Activated CD4-positive, CD25-positive, alpha-beta regulatory T cell treated with anti-CD3 and anti-CD28 coated beads, Interleukin-2, amount 50 U/mL, for 24 hours (primary cell): Measurements from ENCODE around the gene DIAPH3.
"Not testable (repeated sequence)": the region's sequence is repeated elsewhere in the genome, so short reads cannot be mapped to it uniquely, and the experiment has no call there.

Experiments used
- ATAC-seq, 2 donors: fragments of 150-1000 bp; cut with Tn5 transposase; one replicate each; pipeline ENCODE4 v1.10.0; 2021; ENCODE audit warnings: mild to moderate bottlenecking in 1 of 2, moderate library complexity in 1 of 2

The DIAPH3 gene, protein sequence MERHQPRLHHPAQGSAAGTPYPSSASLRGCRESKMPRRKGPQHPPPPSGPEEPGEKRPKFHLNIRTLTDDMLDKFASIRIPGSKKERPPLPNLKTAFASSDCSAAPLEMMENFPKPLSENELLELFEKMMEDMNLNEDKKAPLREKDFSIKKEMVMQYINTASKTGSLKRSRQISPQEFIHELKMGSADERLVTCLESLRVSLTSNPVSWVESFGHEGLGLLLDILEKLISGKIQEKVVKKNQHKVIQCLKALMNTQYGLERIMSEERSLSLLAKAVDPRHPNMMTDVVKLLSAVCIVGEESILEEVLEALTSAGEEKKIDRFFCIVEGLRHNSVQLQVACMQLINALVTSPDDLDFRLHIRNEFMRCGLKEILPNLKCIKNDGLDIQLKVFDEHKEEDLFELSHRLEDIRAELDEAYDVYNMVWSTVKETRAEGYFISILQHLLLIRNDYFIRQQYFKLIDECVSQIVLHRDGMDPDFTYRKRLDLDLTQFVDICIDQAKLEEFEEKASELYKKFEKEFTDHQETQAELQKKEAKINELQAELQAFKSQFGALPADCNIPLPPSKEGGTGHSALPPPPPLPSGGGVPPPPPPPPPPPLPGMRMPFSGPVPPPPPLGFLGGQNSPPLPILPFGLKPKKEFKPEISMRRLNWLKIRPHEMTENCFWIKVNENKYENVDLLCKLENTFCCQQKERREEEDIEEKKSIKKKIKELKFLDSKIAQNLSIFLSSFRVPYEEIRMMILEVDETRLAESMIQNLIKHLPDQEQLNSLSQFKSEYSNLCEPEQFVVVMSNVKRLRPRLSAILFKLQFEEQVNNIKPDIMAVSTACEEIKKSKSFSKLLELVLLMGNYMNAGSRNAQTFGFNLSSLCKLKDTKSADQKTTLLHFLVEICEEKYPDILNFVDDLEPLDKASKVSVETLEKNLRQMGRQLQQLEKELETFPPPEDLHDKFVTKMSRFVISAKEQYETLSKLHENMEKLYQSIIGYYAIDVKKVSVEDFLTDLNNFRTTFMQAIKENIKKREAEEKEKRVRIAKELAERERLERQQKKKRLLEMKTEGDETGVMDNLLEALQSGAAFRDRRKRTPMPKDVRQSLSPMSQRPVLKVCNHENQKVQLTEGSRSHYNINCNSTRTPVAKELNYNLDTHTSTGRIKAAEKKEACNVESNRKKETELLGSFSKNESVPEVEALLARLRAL

DNA sequence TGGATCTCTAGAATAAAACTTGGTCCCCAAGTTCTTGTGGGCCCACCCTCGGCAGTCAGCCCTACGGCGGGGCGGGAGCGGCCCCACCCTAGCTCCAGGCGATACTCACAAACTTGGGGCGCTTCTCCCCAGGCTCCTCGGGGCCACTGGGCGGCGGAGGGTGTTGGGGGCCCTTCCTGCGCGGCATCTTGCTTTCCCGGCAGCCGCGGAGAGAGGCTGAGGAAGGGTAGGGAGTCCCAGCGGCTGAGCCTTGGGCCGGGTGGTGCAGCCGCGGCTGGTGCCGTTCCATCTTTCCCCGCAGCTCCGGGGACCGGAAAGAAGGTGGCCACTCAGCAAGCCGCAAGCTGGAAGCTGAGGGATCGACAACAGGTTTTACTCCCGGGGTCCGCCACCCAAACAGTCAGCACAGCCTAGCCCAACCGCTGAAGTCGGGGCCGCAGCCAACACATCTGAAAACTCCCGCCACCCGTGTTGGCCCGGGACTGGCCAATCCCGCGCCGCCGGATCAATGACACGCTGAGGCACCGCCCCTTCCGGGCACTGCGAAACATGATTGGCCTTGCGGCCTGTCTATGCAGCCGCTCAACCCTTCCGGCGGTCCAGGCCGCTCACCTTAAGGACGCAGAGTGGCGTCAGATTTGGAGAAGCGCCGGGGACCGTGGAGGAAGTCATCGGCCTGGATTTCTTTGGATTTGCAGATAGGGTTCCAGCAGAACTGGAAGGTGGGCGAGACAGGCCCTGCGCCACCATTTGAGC, at the start of gene DIAPH3:
Gene DIAPH3, minus strand, starts transcription at position 451 of the 756 bp plus-strand sequence. Its CDS starts 162 bp downstream, at position 289.
- ATAC-seq, result peak; percentile 100

DNA sequence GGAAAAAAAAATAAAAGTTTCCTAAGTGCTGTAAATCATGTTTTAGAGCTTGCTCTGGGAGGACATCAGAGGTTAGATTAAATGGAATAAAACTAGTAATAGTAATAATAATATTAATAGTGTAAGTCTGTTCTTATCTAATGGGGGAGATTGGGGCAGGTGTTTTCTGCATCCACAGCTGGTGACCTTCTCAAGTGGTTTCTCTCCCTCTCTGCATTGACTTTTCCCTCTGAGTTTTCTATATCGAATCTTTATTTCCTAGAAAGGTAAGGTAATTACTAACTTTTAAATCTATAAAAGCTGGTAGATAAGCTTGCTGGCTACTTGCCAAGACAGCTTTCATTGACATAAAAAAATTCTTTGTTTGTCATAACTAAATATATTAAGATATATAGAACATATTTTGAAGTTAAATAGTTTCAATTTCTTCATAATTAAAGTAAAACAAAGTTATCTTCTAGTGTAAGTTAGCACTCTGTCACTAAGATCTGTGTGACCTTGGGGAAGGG, 49.6 kb upstream of the DIAPH3 start:
- ATAC-seq, result no peak

DNA sequence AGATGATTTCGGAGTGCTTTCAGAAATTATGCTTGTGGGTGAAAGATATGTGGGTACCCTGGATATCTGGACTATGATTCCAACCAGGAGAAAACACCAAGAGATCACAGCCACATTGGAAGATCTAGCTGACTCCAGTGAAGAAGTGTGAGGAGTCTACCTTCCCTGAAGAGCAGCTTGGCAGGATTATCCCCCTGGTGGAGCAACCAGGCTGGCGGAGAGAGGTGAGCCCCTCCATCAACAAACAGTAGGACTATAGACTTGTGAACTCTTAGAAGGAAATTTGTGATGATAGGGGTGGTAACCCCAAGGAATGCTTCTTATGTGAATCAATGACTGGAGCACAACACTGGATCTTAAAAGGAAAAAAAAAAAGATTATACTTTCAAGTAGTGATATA, 47.8 kb upstream of the DIAPH3 start:
- ATAC-seq, result no peak

DNA sequence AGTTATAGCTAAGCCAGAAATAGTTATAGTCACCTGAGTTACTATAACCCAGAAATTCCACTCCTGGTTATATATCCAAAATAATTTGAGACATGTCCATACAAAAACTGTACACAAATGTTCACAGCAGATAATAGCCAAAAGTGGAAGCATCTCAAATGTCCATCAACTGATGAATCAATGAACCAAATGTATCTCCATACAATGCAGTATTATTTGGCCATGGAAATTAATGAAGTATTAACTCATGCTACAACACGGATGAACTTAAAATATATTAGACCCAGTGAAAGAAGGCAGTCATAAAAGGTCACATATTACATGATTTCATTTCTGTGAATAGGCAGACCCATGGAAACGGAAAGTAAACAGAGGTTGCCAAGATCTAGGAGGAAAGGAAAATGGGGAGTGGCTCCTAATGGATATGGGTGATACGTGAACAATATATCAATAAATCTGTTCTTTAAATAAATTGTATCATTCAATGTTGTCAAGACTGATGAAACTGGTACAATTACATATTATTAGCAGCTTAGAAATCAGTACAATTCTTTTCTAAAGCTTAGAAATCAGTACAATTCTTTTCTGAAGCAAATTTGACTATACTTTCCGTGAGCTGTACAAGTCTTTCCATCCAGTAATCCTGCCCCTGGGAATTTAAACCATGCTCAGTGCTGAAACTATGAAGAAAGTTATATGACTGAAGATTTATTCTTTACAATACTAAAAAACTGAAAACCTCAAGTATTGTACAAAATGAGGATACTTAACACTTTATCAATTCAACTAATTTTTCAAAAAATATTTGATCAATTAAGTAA, 47.0 kb upstream of the DIAPH3 start:
- ATAC-seq, result no peak

DNA sequence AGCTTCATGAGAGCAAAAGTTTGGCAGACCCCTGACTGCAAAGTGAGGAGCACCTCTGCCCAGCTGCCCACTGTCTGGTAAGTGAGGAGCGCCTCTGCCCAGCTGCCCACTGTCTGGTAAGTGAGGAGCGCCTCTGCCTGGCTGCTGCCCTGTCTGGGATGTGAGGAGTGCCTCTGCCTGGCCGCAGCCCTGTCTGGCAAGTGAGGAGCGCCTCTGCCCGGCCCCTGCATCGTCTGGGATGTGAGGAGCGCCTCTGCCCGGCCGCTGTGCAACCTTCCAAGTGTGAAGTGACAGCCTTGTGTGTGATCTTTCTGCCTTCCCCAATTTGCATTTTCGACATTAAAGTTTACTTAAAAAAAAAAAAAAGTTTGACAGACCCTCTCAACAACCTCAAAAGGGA, 41.8 kb upstream of the DIAPH3 start:
- ATAC-seq, result not testable (repeated sequence)

DNA sequence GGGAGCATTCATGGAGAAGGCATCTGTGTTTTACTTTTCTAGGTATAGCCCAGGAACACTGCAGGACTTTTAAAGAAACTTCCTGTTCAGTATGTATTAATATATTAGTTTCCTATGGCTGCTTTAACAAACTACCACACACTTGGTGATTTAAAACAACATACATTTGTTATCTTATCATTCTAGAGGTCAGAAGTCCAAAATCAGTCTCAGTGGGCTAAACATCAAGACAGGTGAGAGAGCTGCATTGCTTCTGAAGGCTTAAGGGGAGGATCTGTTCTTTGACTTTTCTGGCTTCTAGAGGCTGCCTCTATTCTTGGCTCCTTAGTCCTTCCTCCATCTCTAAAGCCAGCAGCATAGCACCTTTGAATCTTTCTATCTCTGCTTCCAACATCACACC, 37.6 kb upstream of the DIAPH3 start:
- ATAC-seq, result no peak

DNA sequence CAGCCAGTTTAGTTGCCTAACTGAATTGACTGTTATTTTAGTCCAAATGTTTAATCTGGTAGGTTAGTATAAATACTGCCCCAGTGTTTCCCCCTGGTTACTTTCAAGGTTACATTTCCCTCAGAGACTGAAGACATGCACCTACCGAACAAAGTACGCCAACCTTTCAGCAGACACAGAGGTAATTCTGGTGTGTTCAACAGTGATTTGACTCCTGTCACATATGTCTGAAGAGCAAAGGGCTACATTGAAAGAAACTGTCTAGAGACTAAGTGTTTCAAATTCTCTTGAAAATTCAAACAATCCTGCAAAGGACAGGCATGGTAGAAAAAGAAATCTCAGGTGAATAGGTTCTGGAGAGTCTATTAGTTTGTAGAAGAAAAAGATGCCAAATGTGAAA, 32.2 kb upstream of the DIAPH3 start:
- ATAC-seq, result not testable (repeated sequence)

DNA sequence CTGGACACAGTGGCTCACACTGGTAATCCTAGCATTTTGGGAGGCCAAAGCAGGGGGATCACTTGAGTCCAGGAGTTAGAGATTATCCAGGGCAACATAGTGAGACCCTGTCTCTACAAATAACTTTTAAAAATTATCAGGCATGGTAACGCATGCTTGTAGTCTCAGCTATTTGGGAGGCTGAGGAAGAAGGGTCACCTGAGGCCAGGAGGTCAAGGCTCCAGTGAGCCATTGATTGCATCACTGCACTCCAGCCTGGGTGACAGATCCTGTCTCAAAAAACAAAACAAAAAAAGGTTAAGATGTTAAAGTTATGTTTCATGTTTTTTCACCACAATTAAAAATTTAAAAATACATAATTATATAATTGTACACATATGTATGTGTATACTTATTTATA, 19.2 kb upstream of the DIAPH3 start:
- no peak for ATAC-seq

DNA sequence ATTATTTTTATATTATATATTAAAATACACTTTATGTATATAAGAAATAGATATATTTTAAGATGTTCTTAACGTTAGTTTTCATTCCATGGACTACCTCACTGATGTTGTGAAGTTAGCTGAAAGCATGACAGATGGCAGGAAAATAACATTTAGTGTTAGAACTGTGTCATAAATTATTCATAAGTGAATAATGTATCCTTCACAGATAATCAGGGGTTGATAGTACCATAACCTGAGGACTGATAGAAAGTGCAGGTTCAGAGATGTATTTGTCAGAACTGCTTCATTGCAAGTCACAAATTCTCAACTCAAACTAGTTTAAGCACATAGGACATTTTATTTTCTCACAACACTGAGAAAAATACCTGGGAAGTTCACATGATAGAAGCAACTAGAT, 14.6 kb upstream of the DIAPH3 start:
- no peak for ATAC-seq

DNA sequence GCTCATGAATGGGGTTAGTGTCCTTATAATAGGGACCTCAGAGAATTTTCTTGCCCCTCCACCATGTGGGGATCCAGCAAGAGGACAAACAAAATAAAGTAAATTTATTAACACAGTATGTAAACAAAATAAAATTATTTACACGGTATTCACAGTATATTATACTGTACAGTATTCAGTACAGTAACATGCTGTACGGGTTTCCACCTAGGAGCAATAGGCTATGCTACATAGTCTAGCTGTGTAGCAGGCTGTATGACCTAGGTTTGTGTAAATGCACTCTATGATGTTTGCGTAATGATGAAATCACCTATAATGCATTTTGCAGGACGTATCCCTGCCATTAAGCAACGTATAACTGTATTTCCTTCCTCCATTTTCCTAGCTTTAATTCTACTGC, 11.8 kb upstream of the DIAPH3 start:
- no peak for ATAC-seq

DNA sequence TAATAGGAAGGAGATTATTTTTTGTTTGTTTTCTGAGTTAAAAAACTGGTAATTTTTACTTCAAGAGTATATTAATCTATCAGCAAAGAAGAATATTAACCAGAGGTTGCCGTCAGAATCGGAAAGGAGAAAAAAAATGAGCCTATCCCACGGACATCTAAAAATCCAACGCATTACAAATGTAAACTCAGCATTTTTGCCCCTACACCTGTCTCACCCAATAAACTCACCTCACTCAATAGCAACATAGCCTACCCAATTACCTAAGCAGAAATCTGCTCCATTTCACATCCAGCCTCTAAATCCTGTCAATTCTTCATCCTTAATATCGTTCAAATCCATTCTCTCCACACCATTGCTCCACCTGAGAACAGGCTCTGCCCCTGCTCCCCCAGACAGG, 10.4 kb upstream of the DIAPH3 start:
- ATAC-seq, result no peak

DNA sequence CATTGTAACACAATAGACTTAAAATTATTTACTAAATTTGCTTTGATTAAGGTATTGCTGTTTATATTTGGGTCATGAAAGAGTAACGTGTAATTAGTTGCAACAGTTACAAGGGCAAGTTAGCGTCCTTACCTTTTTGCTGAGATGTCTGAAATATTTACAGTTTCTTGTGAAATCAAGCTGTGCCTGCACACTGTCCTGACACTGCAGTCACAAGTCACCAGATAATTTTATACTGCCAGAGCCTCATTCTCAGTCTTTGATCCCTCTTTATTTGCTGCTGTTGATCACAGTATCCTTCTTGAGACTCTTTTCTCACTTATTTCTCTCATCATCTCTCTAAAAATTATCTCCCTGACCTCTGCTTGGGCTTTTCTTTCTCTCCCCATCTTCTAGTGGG, 8.4 kb upstream of the DIAPH3 start:
- ATAC-seq, result no peak

DNA sequence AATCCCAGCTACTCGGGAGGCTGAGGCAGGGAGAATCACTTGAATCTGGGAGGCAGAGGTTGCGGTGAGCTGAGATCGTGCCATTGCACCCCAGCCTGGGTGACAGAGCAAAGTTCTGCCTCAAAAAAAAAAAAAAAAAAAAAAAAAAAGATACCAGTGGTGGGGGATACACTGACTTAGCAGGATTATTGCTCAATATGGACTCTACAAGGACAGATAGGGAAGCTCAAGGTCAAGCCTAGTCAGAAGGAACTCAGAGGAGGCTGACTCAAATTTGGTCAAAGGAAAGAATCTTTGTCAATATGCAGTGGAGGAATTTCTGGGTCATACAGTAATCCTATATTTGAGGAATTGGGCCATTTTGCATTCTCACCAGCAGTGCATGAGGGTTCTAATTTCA, 6.7 kb upstream of the DIAPH3 start:
- ATAC-seq, result no peak

DNA sequence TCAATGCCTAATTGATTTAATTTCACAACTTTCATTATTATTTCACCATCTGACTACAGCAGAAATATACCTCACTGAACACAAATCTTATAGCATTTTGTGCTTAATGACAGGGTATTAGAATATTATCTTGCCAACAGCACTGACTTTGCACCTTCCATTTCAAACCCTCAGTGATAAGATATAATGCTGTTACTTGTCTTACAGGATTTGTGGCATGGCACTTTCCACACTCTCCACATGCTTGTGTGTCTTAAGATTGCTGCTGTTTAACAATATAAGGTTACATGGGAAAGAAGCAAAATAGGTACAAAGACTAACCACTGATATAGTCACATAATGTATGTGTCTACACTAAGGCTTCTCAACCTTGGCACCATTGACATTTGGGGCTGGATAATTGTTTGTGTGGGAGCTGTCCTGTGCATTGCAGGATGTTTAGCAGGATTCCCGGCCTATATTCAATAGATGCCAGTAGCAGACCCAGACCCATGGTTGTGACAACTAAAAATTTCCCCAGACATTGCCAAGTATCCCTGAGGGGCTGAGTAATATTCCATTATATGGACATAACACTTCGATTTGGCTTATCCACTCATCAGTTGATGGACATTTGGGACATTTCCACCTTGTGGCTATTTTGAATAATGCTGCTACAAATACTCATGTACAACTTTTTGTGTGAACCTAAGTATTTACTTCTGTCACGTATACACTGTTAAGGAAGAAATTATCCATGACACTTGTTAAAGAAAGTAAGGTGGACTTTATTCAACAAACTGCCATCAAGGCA, 5.7 kb upstream of the DIAPH3 start:
- ATAC-seq, result no peak

DNA sequence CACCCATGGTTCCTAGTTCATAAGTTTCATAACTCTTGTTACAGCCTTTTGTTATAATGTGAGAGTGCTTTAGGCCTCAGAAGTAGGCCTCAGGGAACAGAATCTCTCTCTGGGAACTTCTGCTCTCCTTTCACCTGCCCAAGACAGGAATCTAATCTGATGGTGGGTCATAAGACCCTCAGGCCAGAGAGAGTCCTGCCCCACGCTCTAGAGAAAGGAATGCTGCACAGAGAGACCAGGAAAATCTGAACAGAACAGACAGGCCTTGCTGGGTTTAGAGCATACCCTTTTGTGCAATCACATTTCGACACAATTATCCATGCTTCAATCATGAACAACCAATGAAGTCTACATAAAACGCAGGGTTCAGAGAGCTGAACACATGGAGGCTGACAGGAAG, 3.4 kb upstream of the DIAPH3 start:
- ATAC-seq, result no peak

DNA sequence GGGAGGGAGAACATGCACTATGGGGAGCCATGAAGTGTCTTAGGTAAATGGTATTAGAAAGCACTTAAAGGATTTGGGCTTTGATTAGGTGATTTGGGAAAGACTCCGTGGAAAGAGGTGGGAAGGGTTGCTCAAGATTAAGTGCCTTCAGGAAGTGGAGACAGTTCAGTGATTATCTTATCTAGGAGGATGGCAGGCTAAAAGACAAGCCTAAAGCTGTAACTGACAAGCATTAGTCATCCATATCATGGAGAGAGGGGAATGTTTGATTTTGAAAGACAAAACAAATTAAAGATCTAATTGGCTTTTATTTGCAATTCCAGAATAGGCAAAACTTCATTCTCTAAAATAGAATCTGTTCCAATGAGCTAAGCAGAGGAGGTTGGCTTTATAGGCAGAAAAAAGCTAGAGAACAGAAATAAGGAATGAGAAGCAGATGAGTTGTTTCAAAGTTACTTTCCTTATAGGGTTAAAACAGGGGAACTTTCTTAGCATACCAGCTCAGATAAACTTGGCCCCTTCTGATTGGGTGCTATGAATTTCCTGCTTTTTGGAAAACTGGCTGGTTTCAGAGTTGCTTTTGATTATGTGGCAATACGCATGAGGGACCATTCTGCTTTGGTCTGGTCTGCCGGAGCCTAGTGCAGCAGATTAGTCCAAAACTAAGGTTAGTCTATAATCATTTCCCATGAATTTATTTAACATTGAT, 1.8 kb upstream of the DIAPH3 start:
- no peak for ATAC-seq

DNA sequence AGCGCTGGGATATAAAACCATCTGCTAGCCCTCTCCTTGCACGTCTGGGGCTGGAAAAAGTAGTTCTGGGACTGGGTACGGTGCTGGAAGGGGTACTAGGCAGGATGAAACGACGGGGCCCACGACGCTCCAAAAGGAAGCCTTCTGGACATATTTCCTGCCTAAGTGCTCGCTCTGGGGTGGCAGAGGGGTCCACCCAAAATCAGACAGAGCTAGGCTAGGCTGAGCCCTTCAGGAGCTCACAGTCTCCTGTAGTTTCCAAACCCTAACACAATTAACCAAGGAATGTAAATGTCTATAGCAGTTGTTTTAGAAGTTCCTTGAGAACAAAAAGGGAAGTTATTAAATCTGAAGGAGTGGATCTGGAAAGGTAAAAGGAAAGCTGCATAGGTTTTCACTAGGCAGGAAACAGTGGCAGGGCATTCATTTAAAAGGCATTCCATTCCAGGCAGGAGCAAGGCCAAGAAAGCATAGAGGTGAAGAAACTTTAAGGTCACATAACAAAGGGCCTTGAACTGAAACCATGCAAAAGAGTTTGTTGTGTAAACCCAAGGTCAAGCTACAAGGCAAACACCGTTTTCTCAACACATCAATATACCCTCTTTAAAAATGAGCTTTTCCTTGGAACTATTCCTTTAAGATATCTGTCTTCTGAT, 634 bp upstream of the DIAPH3 start:
- peak; percentile 4 to 11 for ATAC-seq

DNA sequence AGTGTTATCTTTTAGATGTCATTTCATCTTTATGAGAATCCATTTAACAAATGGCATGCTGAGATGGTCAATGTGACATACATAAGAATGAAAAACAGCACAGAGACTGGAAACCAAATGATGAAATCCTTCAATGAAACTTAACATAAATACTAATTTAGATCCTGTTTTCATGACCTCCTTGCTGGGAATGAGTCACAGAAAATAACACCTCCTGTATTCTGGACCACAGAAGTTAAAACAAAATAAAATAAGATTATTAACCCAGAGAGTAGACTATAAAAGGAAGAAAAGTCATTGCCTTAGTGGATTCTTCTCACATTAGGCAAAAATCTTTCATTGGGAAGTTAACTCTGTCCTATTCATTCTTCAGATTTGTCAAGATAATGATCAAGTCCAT, 1.6 kb downstream of the DIAPH3 start:
- ATAC-seq, result no peak

DNA sequence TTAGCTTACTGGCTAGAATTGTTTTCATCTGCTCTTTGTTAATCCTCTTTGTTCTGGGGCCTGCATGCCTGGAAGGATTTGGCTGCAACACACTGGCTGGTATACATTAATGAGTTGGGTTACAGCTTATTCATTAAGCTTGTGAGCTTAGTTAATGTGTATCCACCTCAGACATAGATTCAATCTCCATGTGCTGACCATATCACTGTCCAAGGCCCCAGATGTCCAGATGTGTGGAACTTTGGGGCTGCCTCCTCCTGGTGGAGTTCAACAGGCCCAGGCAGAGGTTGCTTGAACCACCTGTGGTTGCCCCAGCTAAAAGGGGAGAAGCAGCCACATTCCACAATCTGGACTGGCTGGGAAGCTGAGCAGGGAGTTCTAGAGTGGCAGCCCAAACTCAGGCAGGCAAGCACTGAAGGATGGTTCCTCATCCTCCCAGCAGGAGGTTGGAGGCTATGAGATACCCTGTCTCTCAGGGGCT, 5.4 kb downstream of the DIAPH3 start:
- ATAC-seq, result no peak
